ENCODE measurements around the gene EYS. TPM values are rescaled to one million over a fixed set of nuclear protein-coding genes. Genes with fewer than 3 reads are reported as not detected.
"Not testable (repeated sequence)": the region's sequence is repeated elsewhere in the genome, so short reads cannot be mapped to it uniquely, and the experiment has no call there.

Gene EYS
- total RNA-seq, 4 donors from 2014 or later = 0.15 TPM; not detected in 3

GRCh38 chr6:63744810-63745209 lies 1962.2 kb downstream of the EYS start:
- peaks cover 0 to 5% (median 0%) of the 10 kb centered on the region in 3 donors for H3K9me3 ChIP-seq
- no peak for TF ChIP-seq POLR2A (IDR thresholded peaks at IDR 0.05)
- TF ChIP-seq EP300 (IDR thresholded peaks at IDR 0.05) = no peak
- no peak for TF ChIP-seq CTCF (IDR thresholded peaks at IDR 0.05)
- no peak for TF ChIP-seq POLR2AphosphoS5 (IDR thresholded peaks at IDR 0.05)
- ATAC-seq = no peak
- no peaks in the 10 kb centered on the region for H3K36me3 ChIP-seq
- no peak overlapping the region for H3K27ac ChIP-seq
- H3K4me1 ChIP-seq = peaks cover 0 to 5% (median 0%) of the 10 kb centered on the region in 3 donors
- 79 to 100% methylated on average over 1 to 3 of the region's 4 CpGs for WGBS, 2 donors (ENCODE audit: low coverage in 1 of 2)
- no peaks in the 10 kb centered on the region for H3K27me3 ChIP-seq
- no peak overlapping the region for H3K4me3 ChIP-seq

GRCh38 chr6:63743691-63744090 lies 1963.3 kb downstream of the EYS start:
- Histone ChIP-seq H3K27me3 (no peaks in the 10 kb centered on the region), H3K9me3 (peaks cover 0 to 5% (median 0%) of the 10 kb centered on the region in 3 donors), H3K4me1 (peaks cover 0 to 5% (median 0%) of the 10 kb centered on the region in 3 donors), H3K4me3 (no peak overlapping the region), H3K36me3 (no peaks in the 10 kb centered on the region), H3K27ac (no peak overlapping the region)
- ATAC-seq = no peak
- TF ChIP-seq POLR2A (IDR thresholded peaks at IDR 0.05) (no peak), CTCF (IDR thresholded peaks at IDR 0.05) (no peak), POLR2AphosphoS5 (IDR thresholded peaks at IDR 0.05) (no peak), EP300 (IDR thresholded peaks at IDR 0.05) (no peak)

- Histone ChIP-seq H3K4me1 (peaks cover 0 to 5% (median 0%) of the 10 kb centered on the region in 3 donors), H3K36me3 (no peaks in the 10 kb centered on the region), H3K9me3 (peaks cover 0 to 3% (median 0%) of the 10 kb centered on the region in 3 donors), H3K4me3 (no peak overlapping the region), H3K27ac (no peak overlapping the region), H3K27me3 (no peaks in the 10 kb centered on the region)
- TF ChIP-seq EP300 (IDR thresholded peaks at IDR 0.05) (no peak), POLR2AphosphoS5 (IDR thresholded peaks at IDR 0.05) (no peak), CTCF (IDR thresholded peaks at IDR 0.05) (no peak), POLR2A (IDR thresholded peaks at IDR 0.05) (no peak)
- no peak for ATAC-seq
These were observed 1965.0 kb downstream of the EYS start for GRCh38 chr6:63742060-63742459.

GRCh38 chr6:63740709-63741108 lies 1966.3 kb downstream of the EYS start:
- no peak for ATAC-seq
- Histone ChIP-seq H3K4me1 (peaks cover 0 to 5% (median 0%) of the 10 kb centered on the region in 3 donors), H3K27ac (no peak overlapping the region), H3K36me3 (no peaks in the 10 kb centered on the region), H3K9me3 (no peaks in the 10 kb centered on the region), H3K4me3 (no peak overlapping the region), H3K27me3 (no peaks in the 10 kb centered on the region)
- no peak for TF ChIP-seq CTCF (IDR thresholded peaks at IDR 0.05)
- no peak for TF ChIP-seq POLR2AphosphoS5 (IDR thresholded peaks at IDR 0.05)
- no peak for TF ChIP-seq POLR2A (IDR thresholded peaks at IDR 0.05)
- TF ChIP-seq EP300 (IDR thresholded peaks at IDR 0.05) = no peak
- WGBS, 2 donors (ENCODE audit: low coverage in 1 of 2) = 9 to 14% methylated on average over 2 of the region's 2 CpGs

GRCh38 chr6:63739094-63739687 lies 1967.8 kb downstream of the EYS start:
- Histone ChIP-seq H3K4me1 (peaks cover 0 to 5% (median 0%) of the 10 kb centered on the region in 3 donors), H3K9me3 (no peaks in the 10 kb centered on the region), H3K36me3 (no peaks in the 10 kb centered on the region), H3K27ac (no peak overlapping the region), H3K4me3 (no peak overlapping the region), H3K27me3 (no peaks in the 10 kb centered on the region)
- no peak for ATAC-seq
- 0% methylated on average over 1 of the region's 1 CpG; no CpG with 5 or more reads in 1 of the 2 donors for WGBS, 2 donors (ENCODE audit: low coverage in 1 of 2)
- TF ChIP-seq CTCF (IDR thresholded peaks at IDR 0.05) = no peak
- TF ChIP-seq EP300 (IDR thresholded peaks at IDR 0.05) = no peak
- no peak for TF ChIP-seq POLR2A (IDR thresholded peaks at IDR 0.05)
- no peak for TF ChIP-seq POLR2AphosphoS5 (IDR thresholded peaks at IDR 0.05)

GRCh38 chr6:63738190-63738589 lies 1968.8 kb downstream of the EYS start:
- not testable (repeated sequence) for H3K4me3 ChIP-seq, H3K27ac ChIP-seq, H3K4me1 ChIP-seq, H3K27me3 ChIP-seq, ATAC-seq, H3K36me3 ChIP-seq, H3K9me3 ChIP-seq
- 90 to 100% methylated on average over 1 to 2 of the region's 2 CpGs for WGBS, 2 donors (ENCODE audit: low coverage in 1 of 2)

Measured in gastroesophageal sphincter (tissue), 4 donors.